ENCODE data around the gene IGFALS.

Gene IGFALS

DNA sequence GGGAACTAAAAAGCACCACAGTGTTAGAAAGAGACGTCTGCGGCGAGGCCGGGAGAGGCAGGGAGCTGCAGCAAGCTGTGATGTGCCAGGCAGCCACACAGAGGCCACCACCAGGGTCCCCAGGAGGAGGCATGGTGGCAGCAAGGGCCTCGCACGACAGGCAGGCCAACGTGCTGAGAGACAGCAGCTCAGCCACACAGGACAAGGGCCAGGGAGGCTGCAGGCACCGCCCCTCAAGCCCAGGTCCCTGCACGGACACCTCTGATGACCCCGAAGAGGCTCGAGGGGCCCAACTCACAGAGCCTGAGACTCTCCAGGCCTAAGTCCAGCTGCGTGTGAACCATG, 27.4 kb upstream of the IGFALS start:
- DNase-seq (ENCODE audit: low spot score in 2 of 2), result no peak
- Mint-ChIP-seq H3K4me3 (no peak overlapping the region), H3K4me1 (peaks cover 19% of the 10 kb centered on the region), H3K9me3 (no peaks in the 10 kb centered on the region), H3K36me3 (peaks cover 15% of the 10 kb centered on the region), H3K27ac (no peak overlapping the region)
- ATAC-seq, result no peak

DNA sequence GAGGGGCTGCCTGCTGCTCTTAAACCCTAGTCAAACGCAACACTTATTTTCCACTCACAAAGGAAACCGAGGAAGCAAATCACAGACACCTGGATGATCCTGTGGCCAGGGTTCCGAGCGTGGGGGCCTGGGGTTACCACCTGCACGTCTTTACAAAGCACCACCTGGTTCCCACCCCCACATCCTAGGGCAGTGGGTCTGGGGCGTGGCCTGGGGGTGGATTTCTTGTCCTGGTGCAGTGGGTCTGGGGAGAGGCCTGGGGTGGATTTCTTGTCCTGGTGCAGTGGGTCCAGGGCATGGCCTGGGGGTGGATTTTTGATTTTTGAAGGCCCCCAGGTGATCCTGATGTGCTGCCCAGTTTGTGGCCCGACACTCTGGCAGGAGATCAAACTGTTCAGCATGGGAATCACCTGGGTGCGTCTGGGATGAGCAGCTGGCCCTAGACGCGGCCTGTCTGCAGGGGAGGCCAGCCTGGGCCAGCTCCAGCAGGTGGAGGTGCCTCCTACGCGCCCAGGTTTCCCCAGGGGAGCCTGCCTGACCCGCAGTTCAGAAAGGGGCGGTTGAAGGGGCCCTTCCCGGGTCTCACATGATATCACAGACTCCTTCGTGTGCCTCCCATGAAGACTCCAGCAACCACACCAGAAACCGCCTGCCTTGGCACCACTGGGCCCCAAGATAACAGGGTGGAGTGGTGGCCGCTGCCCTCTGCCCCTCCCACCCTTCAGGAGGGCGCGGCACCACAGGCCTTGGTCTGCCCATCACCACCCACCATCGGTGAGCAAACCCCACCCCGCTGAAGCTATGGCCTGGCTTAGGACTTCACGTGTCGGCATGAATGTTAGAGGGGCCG, 26.8 kb upstream of the IGFALS start:
- ATAC-seq (no peak), DNase-seq (ENCODE audit: low spot score in 2 of 2) (no peak)
- H3K27ac Mint-ChIP-seq, result peak overlapping the region; percentile 58
- no peak overlapping the region for H3K4me3 Mint-ChIP-seq
- H3K4me1 Mint-ChIP-seq, result peaks cover 19% of the 10 kb centered on the region
- H3K9me3 Mint-ChIP-seq, result no peaks in the 10 kb centered on the region
- peaks cover 21% of the 10 kb centered on the region for H3K36me3 Mint-ChIP-seq

- Mint-ChIP-seq H3K9me3 (no peaks in the 10 kb centered on the region), H3K4me1 (peaks cover 15% of the 10 kb centered on the region), H3K27ac (peak overlapping the region; percentile 58), H3K36me3 (peaks cover 28% of the 10 kb centered on the region), H3K4me3 (no peak overlapping the region)
- DNase-seq (ENCODE audit: low spot score in 2 of 2) (no peak), ATAC-seq (no peak)
These were observed 26.1 kb upstream of the IGFALS start for GRCh38 chr16:1819611-1820010.

DNA sequence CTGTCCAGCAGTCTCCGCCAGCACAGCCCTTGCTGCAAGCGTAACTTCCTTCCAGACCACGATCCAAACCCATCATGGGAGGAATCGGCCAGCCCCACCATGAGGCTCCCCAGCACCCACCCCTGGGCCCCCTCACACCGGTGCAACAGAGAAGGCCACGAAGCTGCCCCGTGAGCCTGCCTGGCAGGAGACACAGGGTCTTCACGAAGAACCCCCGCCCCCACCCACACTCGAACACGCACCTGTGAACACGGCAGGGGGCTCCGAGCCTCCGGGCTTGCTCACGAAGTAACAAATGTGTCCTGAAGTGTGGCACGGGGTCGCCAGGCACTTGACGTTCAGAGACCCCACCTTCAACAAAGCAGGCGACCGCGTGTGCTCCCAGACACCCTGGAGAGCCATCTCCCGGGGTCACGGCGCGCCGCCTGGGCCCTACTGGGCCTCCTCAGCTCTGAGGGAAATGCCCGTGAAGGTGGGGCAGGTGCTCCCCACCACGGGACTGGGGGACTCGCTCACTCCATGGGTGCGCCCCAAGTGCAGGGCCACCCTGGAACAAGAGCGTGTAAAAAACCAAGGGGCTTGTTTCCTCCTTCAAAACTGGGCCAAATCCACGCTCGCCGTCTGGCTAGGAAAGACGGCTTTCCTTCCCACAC, 25.5 kb upstream of the IGFALS start:
- ATAC-seq, result no peak
- H3K4me3 Mint-ChIP-seq, result no peak overlapping the region
- H3K36me3 Mint-ChIP-seq, result peaks cover 34% of the 10 kb centered on the region
- H3K4me1 Mint-ChIP-seq, result peaks cover 9% of the 10 kb centered on the region
- no peak for DNase-seq (ENCODE audit: low spot score in 2 of 2)
- H3K9me3 Mint-ChIP-seq, result no peaks in the 10 kb centered on the region
- H3K27ac Mint-ChIP-seq, result peak overlapping the region; percentile 58

DNA sequence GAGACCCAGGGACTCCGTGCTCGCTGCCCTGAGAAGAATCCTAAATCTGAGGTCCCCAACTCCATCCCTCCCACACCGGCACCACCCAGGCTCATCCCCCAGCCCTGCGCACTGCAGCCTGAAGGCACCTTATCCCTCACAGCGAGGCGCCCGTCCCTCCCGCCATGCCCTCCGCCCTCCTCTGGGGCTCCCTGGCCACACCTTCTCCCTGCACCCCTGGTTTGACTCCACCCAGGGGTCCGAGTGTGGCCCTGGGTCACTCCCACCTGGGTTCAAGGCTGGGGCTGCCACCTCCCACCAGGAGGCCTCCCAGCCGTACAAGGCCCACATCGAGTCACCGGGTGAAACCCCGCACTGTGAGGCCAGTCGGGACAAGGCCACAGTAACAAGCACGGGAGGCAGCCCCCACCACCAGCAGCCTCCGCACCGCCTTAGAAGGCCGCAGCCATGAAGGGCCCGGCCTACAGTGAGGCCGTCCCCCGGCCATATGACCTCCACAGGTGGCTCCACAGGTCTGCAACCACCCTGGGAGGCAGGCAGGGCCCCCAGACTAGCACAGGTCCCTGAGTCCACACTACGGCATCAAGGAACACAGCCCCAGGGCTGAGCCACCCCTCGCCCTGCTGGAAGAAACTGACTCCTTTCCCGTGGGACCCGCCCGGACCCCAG, 24.8 kb upstream of the IGFALS start:
- DNase-seq (ENCODE audit: low spot score in 2 of 2) (no peak), ATAC-seq (no peak)
- H3K9me3 Mint-ChIP-seq, result no peaks in the 10 kb centered on the region
- H3K4me3 Mint-ChIP-seq, result no peak overlapping the region
- H3K27ac Mint-ChIP-seq, result peak overlapping the region; percentile 32
- peaks cover 6% of the 10 kb centered on the region for H3K4me1 Mint-ChIP-seq
- peaks cover 38% of the 10 kb centered on the region for H3K36me3 Mint-ChIP-seq

DNA sequence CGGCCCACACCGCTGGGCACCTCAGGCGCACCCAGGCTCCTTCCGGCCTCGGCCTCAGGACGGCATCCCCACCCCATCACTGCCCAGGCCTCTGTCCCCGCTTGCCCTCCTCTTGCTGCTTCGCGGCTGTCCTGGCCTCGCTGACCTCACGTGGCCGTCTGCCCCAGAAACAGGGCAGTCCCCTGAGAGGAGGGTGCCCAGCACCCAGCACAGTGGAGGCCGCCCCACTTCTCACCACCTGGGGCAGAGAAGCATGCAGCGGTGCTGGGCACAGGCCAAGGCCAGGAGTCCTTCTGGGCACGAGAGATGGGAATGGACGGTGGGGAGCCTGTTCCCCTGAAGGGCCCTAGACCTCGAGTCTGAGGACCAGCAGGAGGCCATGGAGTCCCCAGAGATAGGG, 24.2 kb upstream of the IGFALS start:
- peak overlapping the region; percentile 20 for H3K27ac Mint-ChIP-seq
- H3K36me3 Mint-ChIP-seq, result peaks cover 37% of the 10 kb centered on the region

GRCh38 chr16:1817276-1817589, 23.7 kb upstream of the IGFALS start:
- ATAC-seq (no peak), DNase-seq (ENCODE audit: low spot score in 2 of 2) (no peak)
- Mint-ChIP-seq H3K4me1 (peaks cover 6% of the 10 kb centered on the region), H3K27ac (peak overlapping the region; percentile 20), H3K4me3 (no peak overlapping the region), H3K9me3 (no peaks in the 10 kb centered on the region), H3K36me3 (peaks cover 32% of the 10 kb centered on the region)

More for the DNA sequence above, 24.2 kb upstream of the IGFALS start:
- H3K4me1 Mint-ChIP-seq, result peaks cover 6% of the 10 kb centered on the region
- H3K4me3 Mint-ChIP-seq, result no peak overlapping the region
- ATAC-seq (peak; percentile 6), DNase-seq (ENCODE audit: low spot score in 2 of 2) (no peak)
- no peaks in the 10 kb centered on the region for H3K9me3 Mint-ChIP-seq

DNA sequence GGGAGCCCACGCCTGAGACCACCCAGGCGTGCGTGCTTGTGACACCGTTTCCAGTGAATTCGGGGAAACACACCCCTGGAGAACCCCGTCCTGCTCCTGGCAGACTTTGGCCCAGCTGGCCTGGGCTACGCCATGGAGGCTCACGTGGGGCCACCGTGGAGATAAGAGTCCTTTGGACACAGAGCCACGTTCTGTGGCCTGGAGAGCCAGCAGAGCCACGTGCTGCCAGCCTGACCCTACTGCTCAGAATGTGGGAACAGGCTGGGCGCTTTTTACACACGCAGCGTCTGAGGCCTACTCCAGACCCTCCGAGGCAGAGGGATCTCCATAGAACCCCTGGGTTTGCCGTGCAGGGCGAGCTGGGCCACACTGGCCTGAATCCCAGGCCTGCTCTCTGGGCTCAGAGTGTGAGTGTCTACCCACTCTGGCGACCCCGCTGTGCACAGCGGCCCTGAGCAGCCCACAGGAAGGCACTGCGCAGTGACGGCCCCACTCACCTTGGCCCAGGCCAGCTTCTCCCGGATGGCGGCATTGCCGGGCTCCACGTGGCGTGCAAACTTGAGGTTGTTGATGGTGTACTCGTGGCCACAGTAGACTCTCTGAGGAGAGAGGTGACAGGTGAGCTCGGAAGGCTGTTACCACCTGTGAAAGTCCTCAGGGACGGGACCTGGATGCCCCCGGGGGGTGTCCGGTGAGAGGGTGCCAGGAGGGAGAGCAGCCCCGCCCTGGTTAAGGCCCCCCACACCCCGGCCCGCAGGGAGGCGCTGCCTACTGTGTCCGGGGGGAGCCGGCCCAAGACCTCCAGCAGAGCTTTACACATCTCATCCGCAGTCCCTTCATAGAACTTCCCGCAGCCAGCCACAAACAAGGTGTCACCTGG, 23.1 kb upstream of the IGFALS start:
- Mint-ChIP-seq H3K4me1 (peaks cover 6% of the 10 kb centered on the region), H3K27ac (no peak overlapping the region), H3K36me3 (peaks cover 30% of the 10 kb centered on the region), H3K9me3 (no peaks in the 10 kb centered on the region), H3K4me3 (no peak overlapping the region)
- ATAC-seq, result no peak
- no peak for DNase-seq (ENCODE audit: low spot score in 2 of 2)

- no peak for ATAC-seq
- no peaks in the 10 kb centered on the region for H3K9me3 Mint-ChIP-seq
- H3K27ac Mint-ChIP-seq, result no peak overlapping the region
- H3K4me3 Mint-ChIP-seq, result no peak overlapping the region
- no peak for DNase-seq (ENCODE audit: low spot score in 2 of 2)
- H3K4me1 Mint-ChIP-seq, result peaks cover 6% of the 10 kb centered on the region
- peaks cover 30% of the 10 kb centered on the region for H3K36me3 Mint-ChIP-seq
These were observed 22.0 kb upstream of the IGFALS start for GRCh38 chr16:1815461-1815860.

DNA sequence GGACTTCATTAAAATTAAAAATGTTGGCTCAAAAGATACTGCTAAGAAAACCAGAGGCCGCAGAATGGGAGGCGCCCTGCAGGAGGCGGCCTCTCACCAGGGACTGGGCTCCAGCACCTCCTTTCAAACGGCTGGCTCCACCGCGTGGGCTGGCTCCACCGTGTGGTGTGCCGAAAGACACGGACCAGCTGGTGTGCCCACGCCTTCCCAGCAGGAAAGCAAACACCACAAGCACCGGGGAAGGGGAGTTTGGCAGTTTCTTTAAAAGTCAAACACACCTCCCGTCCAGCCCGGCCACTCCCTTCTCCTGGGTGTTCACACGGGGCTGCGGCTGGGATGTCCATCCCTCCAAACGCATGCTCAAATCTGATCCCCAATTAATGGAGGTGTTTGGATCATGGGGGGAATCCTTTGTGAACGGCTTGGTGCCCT, 19.2 kb upstream of the IGFALS start:
- Mint-ChIP-seq H3K4me3 (no peak overlapping the region), H3K27ac (peak overlapping the region; percentile 24), H3K4me1 (peaks cover 5% of the 10 kb centered on the region), H3K9me3 (no peaks in the 10 kb centered on the region), H3K36me3 (peaks cover 38% of the 10 kb centered on the region)
- no peak for DNase-seq (ENCODE audit: low spot score in 2 of 2)
- peak; percentile 79 for ATAC-seq

DNA sequence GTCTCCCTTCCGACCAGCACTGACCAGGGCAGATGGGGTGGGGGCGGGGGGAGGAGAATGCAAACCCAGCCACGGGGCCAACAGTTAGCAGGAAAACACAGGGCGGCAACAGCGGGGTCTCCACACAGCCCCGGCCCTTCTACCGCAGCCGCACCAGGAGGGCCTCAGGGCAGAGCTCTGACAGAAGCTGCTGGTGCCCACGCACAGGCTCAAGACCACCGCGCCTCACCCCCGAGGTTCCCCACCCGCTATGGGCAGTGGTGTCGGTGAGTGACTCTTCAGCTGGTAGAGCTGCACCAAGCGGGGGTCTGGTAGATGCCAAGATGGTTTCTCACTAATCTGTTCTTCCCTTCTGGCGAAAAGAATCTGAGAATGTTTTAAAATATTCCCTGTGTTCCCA, 17.0 kb upstream of the IGFALS start:
- Mint-ChIP-seq H3K9me3 (no peaks in the 10 kb centered on the region), H3K4me3 (no peak overlapping the region), H3K27ac (no peak overlapping the region), H3K36me3 (peaks cover 49% of the 10 kb centered on the region), H3K4me1 (no peaks in the 10 kb centered on the region)
- no peak for DNase-seq (ENCODE audit: low spot score in 2 of 2)
- no peak for ATAC-seq

GRCh38 chr16:1810106-1810505, 16.6 kb upstream of the IGFALS start:
- H3K4me1 Mint-ChIP-seq, result no peaks in the 10 kb centered on the region
- no peak overlapping the region for H3K27ac Mint-ChIP-seq
- DNase-seq (ENCODE audit: low spot score in 2 of 2), result no peak
- H3K4me3 Mint-ChIP-seq, result no peak overlapping the region
- no peak for ATAC-seq
- H3K9me3 Mint-ChIP-seq, result no peaks in the 10 kb centered on the region
- peaks cover 46% of the 10 kb centered on the region for H3K36me3 Mint-ChIP-seq

DNA sequence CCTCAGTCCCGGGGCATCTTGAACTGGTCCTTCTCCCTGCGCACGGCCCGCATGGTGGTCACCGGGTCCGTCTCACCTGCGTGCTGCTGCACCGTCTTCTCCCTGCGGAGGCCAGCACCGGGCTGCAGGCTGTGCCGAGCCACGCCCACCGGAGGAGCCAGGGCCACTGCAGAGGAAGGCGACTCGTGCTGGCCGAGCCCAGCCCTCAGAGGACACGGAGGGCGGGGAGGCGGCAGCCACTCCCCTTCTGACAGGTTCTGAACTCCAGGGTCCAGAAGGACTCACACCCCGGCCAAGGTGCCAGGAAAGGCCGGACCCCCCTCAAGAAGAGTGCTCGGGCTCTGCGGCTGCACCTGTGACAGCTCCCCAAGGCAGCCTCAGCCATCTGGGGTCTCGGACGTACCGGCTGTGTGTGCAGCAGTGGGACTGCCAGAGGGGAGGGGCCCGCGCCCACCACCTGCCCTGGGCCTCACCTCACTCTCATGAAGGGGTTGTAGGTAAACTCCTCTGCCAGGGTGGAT, 15.8 kb upstream of the IGFALS start:
- Mint-ChIP-seq H3K9me3 (no peaks in the 10 kb centered on the region), H3K27ac (no peak overlapping the region), H3K4me1 (no peaks in the 10 kb centered on the region), H3K36me3 (peaks cover 39% of the 10 kb centered on the region), H3K4me3 (no peak overlapping the region)
- ATAC-seq (no peak), DNase-seq (ENCODE audit: low spot score in 2 of 2) (no peak)

GRCh38 chr16:1808691-1809090, 15.2 kb upstream of the IGFALS start:
- ATAC-seq, result no peak
- Mint-ChIP-seq H3K4me1 (no peaks in the 10 kb centered on the region), H3K36me3 (peaks cover 32% of the 10 kb centered on the region), H3K27ac (no peak overlapping the region), H3K9me3 (no peaks in the 10 kb centered on the region), H3K4me3 (no peak overlapping the region)
- DNase-seq (ENCODE audit: low spot score in 2 of 2), result no peak

GRCh38 chr16:1807626-1808025, 14.1 kb upstream of the IGFALS start:
- no peaks in the 10 kb centered on the region for H3K9me3 Mint-ChIP-seq
- ATAC-seq, result no peak
- no peak overlapping the region for H3K27ac Mint-ChIP-seq
- H3K36me3 Mint-ChIP-seq, result peaks cover 31% of the 10 kb centered on the region
- no peaks in the 10 kb centered on the region for H3K4me1 Mint-ChIP-seq
- H3K4me3 Mint-ChIP-seq, result no peak overlapping the region
- no peak for DNase-seq (ENCODE audit: low spot score in 2 of 2)

Measured in stimulated activated effector memory CD8-positive, alpha-beta T cell treated with anti-CD3 and anti-CD28 coated beads, Interleukin-12 subunit alpha, Interleukin-12 subunit beta, amount 100 ng/mL, for 72 hours (primary cell).